Measurements from ENCODE around the gene TTC7B.

- TF ChIP-seq CTCF (IDR thresholded peaks at IDR 0.05; ENCODE audit: insufficient read depth, low read length, poor library complexity, severe bottlenecking) (no peak), EZH2phosphoT487 (conservative IDR thresholded peaks at IDR 0.05; ENCODE audit: low read length) (no peak)
Observed at GRCh38 chr14:90644882-90645281, 171.3 kb downstream of the TTC7B start.

Data from SU-DHL-6 (cell line).